Stimulated activated CD4-positive, alpha-beta T cell treated with anti-CD3 and anti-CD28 coated beads, Interleukin-4, amount 100 ng/mL, for 1 hour (primary cell): Measurements from ENCODE around the gene ZNRF2.
"Not testable (repeated sequence)": the region's sequence is repeated elsewhere in the genome, so short reads cannot be mapped to it uniquely, and the experiment has no call there.

ENCODE experiments used
- DNase-seq: peaks from one replicate; pipeline ENCODE4 v3.0.0-alpha.2; 2020

ZNRF2 gene

GRCh38 chr7:30263090-30263710 lies 21.2 kb upstream of the ZNRF2 start:
- DNase-seq = no peak

DNA sequence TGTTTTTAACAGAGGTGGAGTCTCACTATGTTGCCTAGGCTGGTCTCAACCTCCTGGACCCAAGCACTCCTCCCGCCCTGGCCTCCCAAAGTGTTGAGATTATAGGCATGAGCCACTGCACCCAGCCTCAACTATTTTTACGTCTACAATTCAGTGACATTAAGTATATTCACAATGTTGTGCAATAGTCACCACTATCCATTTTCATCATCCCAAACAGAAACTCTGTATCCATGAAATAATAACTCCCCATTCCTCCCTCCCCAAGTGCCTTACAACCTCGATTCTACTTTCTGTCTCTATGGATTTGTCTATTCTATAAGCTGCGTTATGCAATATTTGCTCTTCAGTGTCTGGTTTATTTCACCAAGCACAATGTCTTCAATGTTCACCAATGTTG lies 20.3 kb upstream of the ZNRF2 start:
- DNase-seq = no peak

- not testable (repeated sequence) for DNase-seq
Measured at GRCh38 chr7:30265189-30265588, 19.2 kb upstream of the ZNRF2 start.

DNA sequence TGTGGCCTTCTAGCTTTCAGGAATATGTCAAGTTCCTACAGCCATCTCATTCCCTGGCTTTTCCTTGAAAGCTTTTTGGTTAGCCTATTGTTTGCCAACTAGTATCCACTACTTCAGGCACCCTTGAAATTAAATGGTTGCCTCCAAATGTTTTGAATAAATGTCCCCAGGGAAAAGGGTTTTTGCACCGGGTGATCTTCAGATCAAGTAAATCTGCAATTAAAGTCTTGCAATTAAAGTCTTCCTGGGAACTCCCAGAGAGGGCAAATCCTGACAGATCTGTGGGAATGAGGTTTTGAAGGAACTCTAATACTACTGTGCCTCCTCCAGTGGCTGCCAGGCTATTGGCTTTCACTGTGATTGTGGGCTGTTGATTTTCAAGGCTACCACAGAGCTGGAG lies 17.7 kb upstream of the ZNRF2 start:
- DNase-seq = no peak

DNA sequence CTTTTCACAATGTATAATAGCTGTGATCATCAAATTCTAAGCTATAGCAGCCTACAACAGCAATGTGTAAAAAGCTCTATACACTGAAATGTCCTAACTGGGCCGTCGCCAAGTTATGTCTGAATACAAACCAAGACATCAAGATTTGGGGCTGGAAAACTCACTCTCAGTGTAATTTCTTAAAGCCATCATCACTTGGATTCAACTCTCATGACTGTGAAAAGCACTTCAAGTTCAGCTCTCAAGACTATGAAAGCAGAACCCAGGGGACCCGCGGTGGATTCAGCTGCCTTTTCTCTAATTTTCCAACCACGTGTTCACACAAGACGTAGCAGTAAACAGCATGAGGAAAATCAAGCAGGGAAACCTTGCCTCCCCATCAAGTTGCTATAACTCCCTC lies 15.8 kb upstream of the ZNRF2 start:
- no peak for DNase-seq

DNA sequence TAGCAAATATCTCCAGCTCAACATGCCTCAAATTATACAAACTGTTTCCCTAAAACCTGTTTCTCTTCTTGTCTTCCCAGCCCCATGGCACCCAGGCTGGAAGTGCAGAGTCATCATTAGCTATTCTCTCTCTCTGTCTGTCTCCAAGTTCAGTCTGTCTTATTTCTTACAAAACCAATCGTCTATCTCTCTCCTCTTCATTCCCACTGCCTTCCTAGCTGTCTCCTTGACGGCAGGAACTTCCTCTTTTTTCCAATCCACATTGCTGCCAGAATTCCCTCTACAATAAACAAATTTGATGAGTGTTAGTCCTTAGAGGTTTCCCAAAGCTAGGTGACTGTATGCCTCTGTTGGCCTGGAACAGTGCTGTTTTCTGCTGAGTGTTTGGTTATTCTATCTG lies 14.9 kb upstream of the ZNRF2 start:
- DNase-seq = no peak

- no peak for DNase-seq
Measured at GRCh38 chr7:30270921-30271320, 13.5 kb upstream of the ZNRF2 start.

DNA sequence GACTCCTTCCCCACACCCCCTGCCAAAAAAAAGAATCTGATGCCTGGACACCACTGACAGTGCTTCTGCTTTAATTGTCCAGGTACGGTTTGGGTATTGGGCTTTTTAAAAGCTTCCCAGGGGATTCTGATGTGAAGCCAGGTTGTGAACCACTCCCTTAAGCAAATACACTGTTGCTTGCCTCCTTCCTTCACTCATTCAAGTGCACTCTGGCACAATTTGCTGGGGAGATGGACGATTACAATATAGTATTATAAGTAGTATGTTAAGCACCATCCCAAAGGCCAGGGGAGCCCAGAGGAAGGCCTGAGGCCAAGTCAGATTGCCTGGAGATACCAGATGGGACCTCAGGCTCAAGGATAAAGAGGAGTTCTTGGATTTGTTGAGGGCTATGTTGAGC lies 12.3 kb upstream of the ZNRF2 start:
- no peak for DNase-seq

GRCh38 chr7:30273552-30273951 lies 10.8 kb upstream of the ZNRF2 start:
- DNase-seq = no peak

DNA sequence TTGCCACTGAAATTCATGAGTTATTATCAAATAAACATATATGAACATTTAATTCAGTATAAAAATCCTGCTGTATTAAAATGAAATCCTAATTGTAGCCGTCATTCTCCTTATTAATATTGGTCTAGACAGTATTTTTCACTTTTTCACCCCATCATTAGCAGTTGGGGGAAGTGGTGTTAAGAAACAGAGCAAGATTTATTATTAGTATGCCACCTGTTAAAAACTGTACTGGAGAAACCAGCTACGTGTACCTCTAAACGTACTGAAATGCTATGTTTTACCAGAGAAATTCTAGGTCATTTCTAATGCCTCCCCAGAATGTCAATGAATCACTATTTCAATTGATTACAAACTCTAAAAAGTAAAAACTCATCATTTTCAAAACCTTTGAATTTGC lies 9.8 kb upstream of the ZNRF2 start:
- DNase-seq = no peak

- DNase-seq = peak; percentile 26
Measured at GRCh38 chr7:30276203-30276900, 8.0 kb upstream of the ZNRF2 start.

DNA sequence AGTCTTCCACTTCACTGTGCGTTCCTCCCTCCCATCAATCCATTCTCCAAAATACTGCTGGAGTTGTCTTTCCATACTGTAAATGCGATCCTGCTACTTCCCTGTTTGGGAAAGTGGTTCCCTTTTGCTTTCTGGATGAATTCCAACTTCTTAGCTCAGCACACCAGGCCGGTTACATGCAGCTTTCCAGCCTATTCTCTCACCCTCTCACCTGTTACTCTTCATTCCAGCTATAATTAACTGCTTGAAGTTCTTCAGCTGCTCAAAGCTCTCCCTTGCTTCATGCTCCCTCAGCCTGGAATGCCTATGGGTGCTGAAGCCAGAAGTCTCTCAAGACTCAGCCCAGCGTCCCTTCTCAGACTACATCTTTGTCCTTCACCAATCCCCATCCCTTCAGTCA lies 6.0 kb upstream of the ZNRF2 start:
- no peak for DNase-seq

GRCh38 chr7:30278849-30279652 lies 5.3 kb upstream of the ZNRF2 start:
- no peak for DNase-seq

- no peak for DNase-seq
Measured at GRCh38 chr7:30279653-30279904, 4.8 kb upstream of the ZNRF2 start.

GRCh38 chr7:30280631-30281030 lies 3.8 kb upstream of the ZNRF2 start:
- DNase-seq = no peak

GRCh38 chr7:30281263-30281662 lies 3.1 kb upstream of the ZNRF2 start:
- DNase-seq = no peak

GRCh38 chr7:30281791-30282190 lies 2.6 kb upstream of the ZNRF2 start:
- DNase-seq = no peak

DNA sequence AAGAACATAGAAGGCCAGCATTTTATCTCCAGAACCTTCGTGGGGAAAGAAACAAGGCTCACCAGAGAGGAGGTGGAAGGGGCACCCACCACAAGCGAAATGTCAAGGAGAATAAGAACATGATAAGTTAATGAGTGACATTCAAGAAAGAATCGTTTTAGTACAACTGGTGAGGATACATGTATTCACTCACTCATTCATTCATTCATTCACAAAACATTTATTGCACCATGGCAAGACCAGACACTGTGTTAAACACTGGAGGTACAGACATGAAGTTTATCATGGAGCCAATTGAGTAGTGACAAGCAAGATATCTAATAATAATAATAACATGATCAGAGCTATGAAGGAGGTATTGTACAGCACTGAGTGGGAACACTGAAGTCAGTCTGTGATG lies 1.7 kb upstream of the ZNRF2 start:
- no peak for DNase-seq

- DNase-seq = peak; percentile 50
Measured at GRCh38 chr7:30285067-30285535, 704 bp downstream of the ZNRF2 start.

GRCh38 chr7:30285536-30286284 lies 1.3 kb downstream of the ZNRF2 start:
- DNase-seq = peak; percentile 41

- DNase-seq = no peak
Measured at GRCh38 chr7:30286749-30287148, 2.4 kb downstream of the ZNRF2 start.

DNA sequence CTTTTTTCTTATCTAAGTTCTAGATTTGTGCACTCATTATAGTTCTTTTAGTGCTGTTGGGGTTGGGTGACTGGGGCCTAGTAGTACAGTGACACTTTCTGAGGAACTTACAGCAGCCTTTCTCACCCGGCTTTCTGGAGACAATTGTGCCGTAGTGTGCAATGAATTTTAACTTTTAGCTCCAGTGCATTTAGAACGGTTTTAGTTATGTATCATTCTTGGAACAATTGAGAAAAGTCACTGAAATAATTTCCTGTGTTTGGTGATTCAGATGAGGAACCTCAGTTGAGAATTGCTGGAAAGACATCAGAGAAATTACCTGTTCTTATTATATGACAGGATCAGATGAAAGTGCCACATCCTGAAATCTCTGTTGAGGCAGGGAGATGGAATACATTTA lies 3.2 kb downstream of the ZNRF2 start:
- not testable (repeated sequence) for DNase-seq

DNA sequence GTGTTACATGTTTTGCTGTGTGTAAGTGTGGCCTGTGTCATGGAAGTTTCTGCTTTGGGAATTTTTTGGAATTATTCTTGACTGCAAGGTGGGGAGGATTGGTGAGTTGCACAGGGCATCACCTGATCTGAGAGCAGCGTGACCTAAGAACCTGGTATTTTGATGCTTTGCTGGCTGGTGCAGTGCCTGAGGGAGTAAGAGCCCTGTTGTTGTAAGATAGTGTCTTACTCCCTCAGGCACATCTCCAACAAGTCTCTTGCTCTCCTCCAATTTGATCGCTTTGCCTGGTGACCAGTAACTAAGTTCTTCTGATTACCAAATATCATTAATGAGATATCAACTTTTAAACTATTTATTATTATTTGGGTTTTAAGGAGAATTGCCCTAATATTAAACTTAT lies 5.2 kb downstream of the ZNRF2 start:
- DNase-seq = not testable (repeated sequence)

GRCh38 chr7:30290317-30290716 lies 5.9 kb downstream of the ZNRF2 start:
- not testable (repeated sequence) for DNase-seq
